ENCODE data around the gene FBXO30. TPM values are rescaled to one million over a fixed set of nuclear protein-coding genes. Genes with fewer than 3 reads are reported as not detected.

The FBXO30 gene
- total RNA-seq, 2 experiments from 2014 or later, result 5.3 to 11.7 TPM

- POLR2A ChIA-PET, result interaction anchor here (0.6 to 1.4 kb wide), 5 partner anchors 8 to 264 kb away, joined by 3 to 7 read pairs (median 3); partner anchors contain the start of gene SHPRH
- Histone ChIP-seq H3K4me3 (ENCODE audit: low read depth, low read length, poor library complexity, severe bottlenecking) (no peak overlapping the region), H3K4me1 (ENCODE audit: insufficient read depth, low read length, poor library complexity, severe bottlenecking) (peaks cover 9% of the 10 kb centered on the region), H3K4me2 (ENCODE audit: low read length) (peak overlapping the region; percentile 19; the same call in 1 of the 2 replicates), H4K20me1 (ENCODE audit: insufficient read depth, low read length) (no peaks in the 10 kb centered on the region), H3K9me2 (ENCODE audit: insufficient read depth, low read length) (no peaks in the 10 kb centered on the region), H3K36me3 (ENCODE audit: insufficient read depth, low read length) (peaks cover 12% of the 10 kb centered on the region; the same call in 1 of the 2 replicates), H3K9me3 (ENCODE audit: low read length) (no peaks in the 10 kb centered on the region), H3K27ac (ENCODE audit: low read depth, low read length, poor library complexity, severe bottlenecking) (no peak overlapping the region), H3K79me2 (ENCODE audit: insufficient read depth, low read depth, low read length) (no peaks in the 10 kb centered on the region), H2AFZ (ENCODE audit: low read length) (peak overlapping the region; percentile 27; the same call in 1 of the 2 replicates)
- peak; percentile 62 for DNase-seq (ENCODE audit: low spot score)
- CTCF ChIA-PET (ENCODE audit: unreplicated experiment), result no interaction called here
- intact Hi-C loops (cut with micrococcal nuclease; ENCODE audit: unreplicated experiment), result no loop called here
- no TSS peak for BruUV-seq (replicated peaks)
- TF ChIP-seq CTCF (conservative IDR thresholded peaks at IDR 0.05; ENCODE audit: low read length), result no peak
- TF ChIP-seq EZH2phosphoT487 (IDR thresholded peaks at IDR 0.05; ENCODE audit: borderline replicate concordance, low read depth, low read length), result no peak
Observed at GRCh38 chr6:145783796-145784195, 30.8 kb downstream of the FBXO30 start.

- ChIA-PET CTCF (ENCODE audit: unreplicated experiment) (no interaction called here), POLR2A (interaction anchor here (1.0 to 2.1 kb wide), 4 partner anchors 9 to 42 kb away, joined by 3 to 7 read pairs (median 5); partner anchors contain the start of gene FBXO30)
- Histone ChIP-seq H3K4me2 (ENCODE audit: low read length) (no peak overlapping the region), H3K36me3 (ENCODE audit: insufficient read depth, low read length) (no peaks in the 10 kb centered on the region), H3K4me1 (ENCODE audit: insufficient read depth, low read length, poor library complexity, severe bottlenecking) (no peaks in the 10 kb centered on the region), H3K27ac (ENCODE audit: low read depth, low read length, poor library complexity, severe bottlenecking) (no peak overlapping the region), H3K9me2 (ENCODE audit: insufficient read depth, low read length) (no peaks in the 10 kb centered on the region), H3K79me2 (ENCODE audit: insufficient read depth, low read depth, low read length) (no peaks in the 10 kb centered on the region), H3K9me3 (ENCODE audit: low read length) (no peaks in the 10 kb centered on the region), H4K20me1 (ENCODE audit: insufficient read depth, low read length) (no peaks in the 10 kb centered on the region), H3K4me3 (ENCODE audit: low read depth, low read length, poor library complexity, severe bottlenecking) (no peak overlapping the region), H2AFZ (ENCODE audit: low read length) (no peak overlapping the region)
- no TSS peak for BruUV-seq (replicated peaks)
- TF ChIP-seq EZH2phosphoT487 (IDR thresholded peaks at IDR 0.05; ENCODE audit: borderline replicate concordance, low read depth, low read length) (no peak), CTCF (conservative IDR thresholded peaks at IDR 0.05; ENCODE audit: low read length) (no peak)
- DNase-seq (ENCODE audit: low spot score), result no peak
- intact Hi-C loops (cut with micrococcal nuclease; ENCODE audit: unreplicated experiment), result no loop called here
Observed at GRCh38 chr6:145772846-145773245, 41.7 kb downstream of the FBXO30 start.

GRCh38 chr6:145765449-145765848 lies 49.1 kb downstream of the FBXO30 start:
- H4K20me1 ChIP-seq (ENCODE audit: insufficient read depth, low read length), result no peaks in the 10 kb centered on the region
- no peaks in the 10 kb centered on the region for H3K36me3 ChIP-seq (ENCODE audit: insufficient read depth, low read length)
- no peaks in the 10 kb centered on the region for H3K9me3 ChIP-seq (ENCODE audit: low read length)
- H3K27ac ChIP-seq (ENCODE audit: low read depth, low read length, poor library complexity, severe bottlenecking), result no peak overlapping the region
- no peak for DNase-seq (ENCODE audit: low spot score)
- H3K4me1 ChIP-seq (ENCODE audit: insufficient read depth, low read length, poor library complexity, severe bottlenecking), result peaks cover 8% of the 10 kb centered on the region
- H3K4me3 ChIP-seq (ENCODE audit: low read depth, low read length, poor library complexity, severe bottlenecking), result no peak overlapping the region
- no peaks in the 10 kb centered on the region for H3K9me2 ChIP-seq (ENCODE audit: insufficient read depth, low read length)
- TF ChIP-seq EZH2phosphoT487 (IDR thresholded peaks at IDR 0.05; ENCODE audit: borderline replicate concordance, low read depth, low read length), result no peak
- TF ChIP-seq CTCF (conservative IDR thresholded peaks at IDR 0.05; ENCODE audit: low read length), result no peak
- ChIA-PET CTCF (ENCODE audit: unreplicated experiment) (no interaction called here), POLR2A (interaction anchor here (0.6 kb wide), 1 partner anchor 13 kb away, joined by 3 read pairs; no protein-coding TSS in a partner anchor)
- no peak overlapping the region for H3K4me2 ChIP-seq (ENCODE audit: low read length)
- intact Hi-C loops (cut with micrococcal nuclease; ENCODE audit: unreplicated experiment), result loop anchor here (10.0 kb wide), 1 partner anchor 939 kb away; no protein-coding TSS in a partner anchor
- no TSS peak for BruUV-seq (replicated peaks)
- H2AFZ ChIP-seq (ENCODE audit: low read length), result no peak overlapping the region
- no peaks in the 10 kb centered on the region for H3K79me2 ChIP-seq (ENCODE audit: insufficient read depth, low read depth, low read length)

Measured in OCI-LY7 (cell line).